LNCAP (cell line): ENCODE data around the gene EPB41L4A.
A peak's percentile ranks its signal among the peaks of the same experiment; 100 is the strongest.

ENCODE experiments used
- TF ChIP-seq, protein P1 (sequence below): fragments of 450-650 bp; IDR thresholded peaks from 2 replicates; pipeline ENCODE4 v1.5.1; 2017; ENCODE audit warnings: mild to moderate bottlenecking

EPB41L4A gene

DNA sequence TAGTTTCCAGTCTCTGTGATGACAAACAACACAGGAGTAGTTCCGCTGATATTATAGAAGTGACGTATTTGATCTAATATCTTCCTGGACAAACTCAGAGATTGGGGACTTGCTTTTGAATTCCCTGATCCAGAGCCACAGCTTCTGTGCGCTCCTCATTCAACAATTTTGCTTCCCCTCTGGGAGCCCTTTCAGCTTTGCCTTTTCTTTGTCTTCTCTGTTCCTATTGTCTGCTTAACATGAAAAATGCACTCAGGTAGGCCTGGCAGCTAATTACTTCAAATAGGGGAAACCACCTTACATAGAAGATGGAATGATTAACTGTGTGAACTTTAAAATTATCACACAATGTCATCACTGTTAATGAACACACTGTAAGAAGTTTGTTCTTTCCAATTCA, 192.9 kb downstream of the EPB41L4A start:
- TF ChIP-seq, protein P1, sequence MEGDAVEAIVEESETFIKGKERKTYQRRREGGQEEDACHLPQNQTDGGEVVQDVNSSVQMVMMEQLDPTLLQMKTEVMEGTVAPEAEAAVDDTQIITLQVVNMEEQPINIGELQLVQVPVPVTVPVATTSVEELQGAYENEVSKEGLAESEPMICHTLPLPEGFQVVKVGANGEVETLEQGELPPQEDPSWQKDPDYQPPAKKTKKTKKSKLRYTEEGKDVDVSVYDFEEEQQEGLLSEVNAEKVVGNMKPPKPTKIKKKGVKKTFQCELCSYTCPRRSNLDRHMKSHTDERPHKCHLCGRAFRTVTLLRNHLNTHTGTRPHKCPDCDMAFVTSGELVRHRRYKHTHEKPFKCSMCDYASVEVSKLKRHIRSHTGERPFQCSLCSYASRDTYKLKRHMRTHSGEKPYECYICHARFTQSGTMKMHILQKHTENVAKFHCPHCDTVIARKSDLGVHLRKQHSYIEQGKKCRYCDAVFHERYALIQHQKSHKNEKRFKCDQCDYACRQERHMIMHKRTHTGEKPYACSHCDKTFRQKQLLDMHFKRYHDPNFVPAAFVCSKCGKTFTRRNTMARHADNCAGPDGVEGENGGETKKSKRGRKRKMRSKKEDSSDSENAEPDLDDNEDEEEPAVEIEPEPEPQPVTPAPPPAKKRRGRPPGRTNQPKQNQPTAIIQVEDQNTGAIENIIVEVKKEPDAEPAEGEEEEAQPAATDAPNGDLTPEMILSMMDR = no peak

DNA sequence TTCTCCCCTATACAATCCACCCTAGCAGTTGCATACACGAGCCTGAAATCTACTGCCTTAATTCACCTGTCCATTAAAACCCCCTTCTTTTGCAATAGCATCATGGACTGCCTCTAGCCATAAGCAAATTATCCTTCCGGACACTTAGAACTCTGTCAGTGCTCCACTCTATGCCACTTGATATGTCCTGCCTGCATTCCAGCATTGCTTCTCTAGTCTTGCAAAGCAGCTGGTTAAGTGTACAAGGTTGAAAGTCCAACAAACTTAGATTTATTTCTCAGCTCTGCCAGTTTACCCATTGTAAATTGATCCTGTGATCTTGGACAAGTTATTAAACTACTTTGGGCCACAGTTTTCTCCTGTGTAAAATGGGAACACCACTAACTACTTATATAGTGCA, 197.9 kb downstream of the EPB41L4A start:
- TF ChIP-seq, protein P1 = no peak

GRCh38 chr5:112219000-112219399, 200.1 kb downstream of the EPB41L4A start:
- TF ChIP-seq, protein P1 = no peak

DNA sequence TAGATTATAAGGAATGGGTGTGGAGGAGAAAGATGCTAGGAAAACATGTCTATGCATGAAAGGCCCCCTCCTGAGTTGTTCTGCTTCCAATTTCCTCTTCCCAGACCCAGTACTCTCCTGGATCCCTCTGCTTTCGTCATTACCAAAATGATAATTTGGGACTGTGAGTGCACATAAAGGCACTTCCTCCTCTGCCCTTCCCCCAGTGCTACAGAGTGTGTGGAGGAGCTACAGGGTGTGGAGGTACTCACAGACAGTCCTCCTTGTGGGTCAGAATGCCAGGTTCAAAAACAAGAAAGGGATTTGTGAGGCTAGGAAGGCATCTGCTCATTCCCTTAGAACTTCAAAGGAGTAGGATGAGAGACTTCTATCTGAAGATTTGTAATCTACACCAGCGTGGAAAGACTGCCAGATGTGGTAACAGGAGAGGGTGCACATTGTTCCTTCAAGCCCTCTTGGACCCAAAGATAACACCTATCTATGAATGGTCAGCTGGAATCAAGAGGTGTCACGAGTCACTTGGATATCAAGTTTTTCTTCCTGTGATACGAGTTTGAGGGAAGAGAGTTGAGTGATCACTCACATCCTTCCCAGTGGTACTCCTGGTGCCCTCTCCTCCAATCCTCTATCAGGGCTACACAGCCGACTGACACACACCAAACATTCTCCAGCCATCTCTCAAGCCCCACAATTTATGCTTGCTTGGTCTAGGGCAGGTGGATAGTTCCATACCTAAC, 201.1 kb downstream of the EPB41L4A start:
- TF ChIP-seq, protein P1 = no peak

GRCh38 chr5:112216140-112216539, 202.9 kb downstream of the EPB41L4A start:
- TF ChIP-seq, protein P1 = no peak

- TF ChIP-seq, protein P1 = peak; percentile 81
Measured at GRCh38 chr5:112210430-112211005, 208.6 kb downstream of the EPB41L4A start.

GRCh38 chr5:112208699-112209615, 210.1 kb downstream of the EPB41L4A start:
- TF ChIP-seq, protein P1 = no peak
